ENCODE data around the gene CDC7.

- no peak for TF ChIP-seq POLR2A (IDR thresholded peaks at IDR 0.05)
- TF ChIP-seq CTCF (IDR thresholded peaks at IDR 0.05 in 4 of 5, conservative IDR thresholded peaks at IDR 0.05 in 1 of 5): no peak
Observed at GRCh38 chr1:91548376-91549040, 47.9 kb downstream of the CDC7 start.

Data from gastrocnemius medialis (tissue), 4 donors.